HG03139 (cell line): Measurements from ENCODE around the gene QTRT2.

Experiments
- ATAC-seq: cut with Tn5 transposase; IDR thresholded peaks from one replicate; pipeline ENCODE4 v1.9.1; 2021; ENCODE audit not compliant: unreplicated experiment

Gene QTRT2

DNA sequence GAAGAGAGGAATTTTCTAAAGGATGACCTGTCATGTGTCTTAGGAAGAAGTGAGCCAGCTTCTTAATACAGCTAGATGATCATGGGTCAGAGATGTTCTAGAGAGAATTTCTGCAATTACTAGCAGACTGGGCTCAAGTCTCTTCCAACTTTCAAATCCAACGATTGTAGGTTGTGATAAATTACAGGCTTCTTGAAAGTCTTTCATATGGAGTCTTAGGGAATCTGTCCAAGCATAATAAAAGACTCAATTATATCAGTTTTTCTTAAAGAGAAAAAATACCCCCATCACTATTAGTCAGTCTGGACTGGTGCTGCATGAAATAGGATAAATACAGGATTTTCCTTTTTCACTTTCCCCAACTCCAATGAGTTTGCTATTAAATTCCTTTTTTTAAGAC, 63.2 kb downstream of the QTRT2 start:
- ATAC-seq = no peak

DNA sequence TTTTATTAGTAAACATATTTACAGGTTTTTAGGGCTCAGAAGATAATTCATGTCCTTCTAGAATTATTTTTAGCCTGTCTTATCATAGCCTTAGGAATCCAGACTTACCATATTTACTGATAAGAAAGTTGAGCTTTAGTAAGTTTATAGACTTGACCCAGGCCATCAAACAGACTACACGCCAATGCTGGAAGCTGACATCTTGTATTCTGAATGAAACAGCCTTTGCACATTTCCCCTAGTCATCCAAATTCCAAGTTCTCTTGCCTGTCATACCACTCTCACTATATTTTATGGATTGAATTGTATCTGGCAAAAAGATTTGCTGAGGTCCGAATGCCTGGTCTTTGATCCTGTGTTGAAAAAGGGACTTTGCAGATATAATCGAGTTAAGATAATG, 63.7 kb downstream of the QTRT2 start:
- ATAC-seq = no peak

DNA sequence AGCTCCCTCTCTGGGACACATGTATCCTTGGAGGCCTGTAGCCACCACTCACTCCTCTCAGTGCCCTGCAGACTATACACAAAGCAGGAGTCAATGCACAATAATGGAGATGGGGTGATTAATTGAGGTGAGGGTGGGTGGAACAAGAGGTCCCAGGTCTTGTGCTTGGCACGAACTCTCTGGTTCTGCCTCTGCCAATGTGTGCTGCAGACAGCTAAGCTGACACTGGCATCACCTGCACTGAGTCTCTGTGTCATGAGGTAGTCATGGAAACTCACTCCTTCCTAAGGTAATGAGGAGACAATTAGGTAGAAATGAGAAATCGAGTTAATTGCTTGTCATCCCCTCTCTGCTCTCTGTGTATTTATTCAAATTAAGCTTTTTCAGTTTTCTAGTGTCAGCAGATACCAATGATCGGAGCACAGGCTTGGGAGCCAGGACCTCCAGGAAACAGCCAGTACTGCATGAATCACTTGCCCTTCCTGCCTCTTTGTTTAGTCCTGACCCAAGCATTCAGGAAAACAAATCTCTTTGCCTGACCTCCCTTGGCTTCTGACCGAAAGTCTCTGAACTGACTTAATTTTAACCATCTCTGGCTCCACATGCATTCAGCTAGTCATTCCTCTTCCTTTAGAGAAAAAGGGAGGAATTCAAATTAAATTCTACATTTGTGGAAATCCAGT, 65.6 kb downstream of the QTRT2 start:
- ATAC-seq = no peak

DNA sequence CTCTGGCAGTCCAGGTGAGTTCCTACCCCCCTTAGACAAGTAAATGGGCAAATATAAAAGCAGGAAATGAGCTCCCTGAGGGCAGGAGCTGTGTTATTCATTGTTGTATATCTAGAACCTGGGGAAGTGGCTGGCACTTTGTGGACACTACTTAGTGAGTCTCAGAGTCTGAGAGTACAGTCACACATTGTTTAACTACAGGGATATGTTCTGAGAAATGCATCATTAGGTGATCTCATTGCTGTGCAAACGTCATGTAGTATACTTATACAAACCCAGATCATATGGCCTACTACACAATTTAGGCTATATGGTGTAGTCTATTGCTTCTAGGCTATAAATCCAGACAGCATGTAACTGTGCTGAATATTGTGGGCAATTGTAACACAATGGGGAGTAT, 69.9 kb downstream of the QTRT2 start:
- no peak for ATAC-seq

DNA sequence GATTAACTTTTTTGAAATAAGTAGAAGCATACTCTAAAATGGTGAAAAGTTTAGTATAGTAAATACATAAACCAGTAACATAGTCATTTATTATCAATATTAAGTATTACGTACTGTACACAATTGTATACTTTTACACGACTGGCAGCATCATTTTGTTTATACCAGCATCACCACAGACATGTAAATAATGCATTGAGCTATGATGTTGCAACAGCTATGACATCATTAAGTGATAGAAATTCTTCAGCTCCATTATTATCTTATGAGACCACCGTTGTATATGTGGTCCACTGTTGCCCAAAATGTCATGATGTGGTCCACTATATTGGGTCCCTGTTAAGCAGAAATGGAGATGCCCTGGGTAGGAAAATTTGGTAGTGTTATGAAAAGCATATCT, 71.0 kb downstream of the QTRT2 start:
- no peak for ATAC-seq

DNA sequence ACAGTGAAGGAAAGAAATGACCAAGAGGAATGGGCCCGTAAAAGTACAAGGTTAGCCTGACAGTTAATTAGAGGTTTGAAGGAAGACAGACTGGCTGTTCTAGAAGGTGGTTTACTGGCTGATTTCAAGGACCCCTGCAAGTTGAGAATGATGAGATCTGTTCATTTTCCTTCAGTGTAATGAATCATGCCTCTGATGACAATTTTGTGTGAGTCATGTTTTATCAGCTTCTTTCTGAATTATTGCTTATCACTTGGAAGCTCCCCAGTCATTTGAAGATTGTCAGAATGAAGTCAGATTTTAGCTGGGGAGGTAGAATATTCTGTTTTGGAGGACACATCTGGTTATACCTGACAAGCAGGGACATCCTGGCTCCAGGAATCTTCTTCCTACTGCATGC, 71.7 kb downstream of the QTRT2 start:
- ATAC-seq = no peak

DNA sequence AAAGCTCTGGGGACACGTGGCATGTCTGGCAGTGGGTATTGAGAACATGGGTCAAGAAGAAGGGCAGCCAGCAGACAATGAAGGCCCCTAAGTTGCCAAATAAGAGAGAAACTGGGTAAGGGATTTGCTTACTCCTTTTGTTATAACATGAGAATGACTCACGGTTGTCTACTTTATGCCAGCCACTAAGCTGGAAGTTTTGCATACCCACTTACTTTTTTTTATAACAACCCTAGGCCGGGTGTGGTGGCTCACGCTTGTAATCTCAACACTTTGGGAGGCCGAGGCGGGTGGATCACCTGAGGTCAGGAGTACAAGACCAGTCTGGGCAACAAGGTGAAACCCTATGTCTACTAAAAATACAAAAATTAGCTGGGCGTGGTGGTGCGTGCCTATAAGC, 72.3 kb downstream of the QTRT2 start:
- no peak for ATAC-seq

DNA sequence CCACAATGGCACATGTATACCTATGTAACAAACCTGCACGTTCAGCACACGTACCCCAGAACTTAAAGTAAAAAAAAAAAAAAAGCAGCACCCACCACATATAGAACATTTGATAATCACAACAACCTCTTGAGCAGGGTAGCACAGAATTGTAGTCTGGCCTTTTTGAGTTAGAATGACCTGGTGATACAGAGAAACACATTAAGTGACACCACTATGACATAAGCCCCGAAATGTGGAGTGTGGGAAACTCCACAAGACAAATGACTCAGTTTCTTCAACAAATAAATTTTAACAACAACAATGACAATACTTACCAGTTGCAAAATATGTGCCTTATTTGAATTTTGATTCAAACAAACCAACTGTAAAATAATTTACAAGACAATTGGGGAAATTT, 76.0 kb downstream of the QTRT2 start:
- ATAC-seq = no peak

DNA sequence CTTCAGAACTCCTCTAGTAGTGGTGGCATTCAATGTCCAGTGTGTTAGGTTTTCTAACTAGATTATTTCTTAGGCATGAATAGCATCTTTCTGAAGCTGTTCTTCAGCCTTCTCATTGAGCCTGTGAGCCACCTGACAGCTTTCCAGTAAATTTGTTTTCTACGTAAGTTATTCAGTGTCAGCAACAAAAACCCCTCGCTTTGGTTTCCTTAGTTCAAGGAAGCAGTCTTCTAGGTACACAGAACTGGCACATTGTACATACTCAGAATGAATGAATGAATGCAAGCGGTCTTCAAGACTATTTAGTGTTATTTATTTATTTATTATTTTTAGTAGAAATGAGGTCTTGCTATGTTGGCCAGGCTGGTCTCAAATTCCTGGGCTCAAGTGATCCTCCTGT, 77.4 kb downstream of the QTRT2 start:
- ATAC-seq = no peak
